Activated naive CD4-positive, alpha-beta T cell (primary cell): ENCODE measurements around the gene DCC.

ENCODE experiments used
- DNase-seq, 4 experiments: peaks; one replicate each; lab custom pipeline; 2025; lab: John Stamatoyannopoulos, UW

The DCC gene

GRCh38 chr18:52422985-52423601, 83.1 kb downstream of the DCC start:
- no peak for DNase-seq

GRCh38 chr18:52426041-52426440, 86.0 kb downstream of the DCC start:
- DNase-seq, result no peak

DNA sequence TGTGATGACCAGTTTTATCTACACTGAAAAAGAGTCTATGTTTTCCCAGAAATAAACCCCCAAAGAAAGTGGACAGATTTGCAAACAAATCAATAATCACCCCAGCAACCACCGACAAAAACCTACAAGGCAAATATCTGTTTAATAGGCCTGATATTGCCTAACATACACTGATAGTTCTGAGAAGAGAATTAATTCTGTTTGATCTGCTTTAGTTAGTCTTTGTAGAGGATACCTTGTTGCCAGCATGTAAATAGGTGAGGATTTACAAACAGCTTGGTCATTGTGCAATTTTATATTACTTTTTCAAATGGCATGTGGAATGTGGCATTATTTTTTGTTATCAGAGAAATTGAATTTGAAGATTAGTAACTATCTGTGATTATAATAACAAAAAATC, 86.5 kb downstream of the DCC start:
- no peak for DNase-seq

DNA sequence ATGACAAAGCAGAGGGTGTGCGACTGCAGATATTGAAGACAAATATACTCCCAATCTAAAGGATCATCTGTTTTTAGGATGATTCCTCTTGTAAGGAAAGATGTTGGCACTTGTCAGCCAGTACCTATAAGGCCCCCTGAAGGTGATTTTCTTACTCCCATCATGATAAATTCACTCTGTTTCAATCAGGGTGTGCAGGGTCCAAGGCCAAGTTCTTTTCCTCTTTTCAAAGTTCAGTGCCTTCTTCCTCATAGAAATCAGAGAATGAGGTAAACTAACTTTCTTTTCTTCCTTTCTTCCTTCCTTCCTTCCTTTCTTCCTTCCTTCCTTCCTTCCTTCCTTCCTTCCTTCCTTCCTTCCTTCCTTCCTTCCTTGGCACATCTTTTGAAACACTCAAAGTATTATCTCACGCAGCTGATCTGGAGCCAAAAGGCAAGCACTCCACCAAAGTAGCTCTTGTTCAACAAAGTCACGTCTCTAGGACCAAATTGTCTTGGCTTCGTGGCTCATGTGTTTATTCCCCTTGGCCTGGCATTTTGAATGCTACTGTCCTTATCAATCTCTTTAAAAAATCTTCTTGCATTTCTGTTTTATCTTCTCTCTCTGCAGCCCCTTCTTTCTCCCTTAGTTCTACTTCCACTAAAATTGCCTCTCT, 87.7 kb downstream of the DCC start:
- DNase-seq, result no peak

- DNase-seq, result no peak
Measured at GRCh38 chr18:52431683-52432082, 91.7 kb downstream of the DCC start.

DNA sequence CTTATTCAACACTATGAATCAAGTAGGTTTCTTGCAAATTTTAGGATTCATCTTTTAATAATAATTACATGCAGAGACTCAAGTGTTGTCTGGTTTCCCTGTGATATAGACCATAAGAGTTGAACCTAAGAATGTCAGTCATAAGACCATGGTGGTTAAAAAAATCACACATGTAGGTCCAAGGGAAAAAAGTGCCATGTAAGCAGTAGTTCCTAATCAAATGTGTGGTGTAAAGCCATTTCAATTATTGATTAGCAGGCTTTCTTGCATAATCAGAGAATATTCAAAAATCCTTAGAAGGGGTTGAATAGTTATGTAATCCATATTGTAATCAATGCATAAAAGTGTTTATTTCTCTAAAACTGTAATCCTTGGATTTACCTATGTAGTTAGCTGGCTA, 93.8 kb downstream of the DCC start:
- no peak for DNase-seq

DNA sequence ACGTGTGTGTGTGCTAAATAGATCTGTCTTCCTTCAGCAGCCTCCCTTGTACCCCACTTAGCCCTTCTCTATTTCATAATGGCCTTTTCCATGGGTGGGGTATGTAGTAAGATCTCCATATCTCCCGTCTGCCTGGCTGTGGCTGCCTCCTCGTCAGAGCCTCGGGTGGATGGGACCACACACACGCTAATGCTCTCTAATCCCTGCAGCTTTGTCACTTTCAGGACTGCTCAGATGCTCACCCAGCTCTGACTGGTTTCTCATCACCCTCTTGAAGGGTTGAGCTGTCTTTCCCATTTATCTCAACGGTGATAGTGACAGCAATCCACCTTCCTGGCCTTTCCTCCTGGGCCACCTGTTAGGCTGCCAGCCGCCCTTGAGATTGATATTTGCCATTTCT, 95.3 kb downstream of the DCC start:
- DNase-seq, result no peak

GRCh38 chr18:52437161-52437560, 97.2 kb downstream of the DCC start:
- DNase-seq, result no peak

DNA sequence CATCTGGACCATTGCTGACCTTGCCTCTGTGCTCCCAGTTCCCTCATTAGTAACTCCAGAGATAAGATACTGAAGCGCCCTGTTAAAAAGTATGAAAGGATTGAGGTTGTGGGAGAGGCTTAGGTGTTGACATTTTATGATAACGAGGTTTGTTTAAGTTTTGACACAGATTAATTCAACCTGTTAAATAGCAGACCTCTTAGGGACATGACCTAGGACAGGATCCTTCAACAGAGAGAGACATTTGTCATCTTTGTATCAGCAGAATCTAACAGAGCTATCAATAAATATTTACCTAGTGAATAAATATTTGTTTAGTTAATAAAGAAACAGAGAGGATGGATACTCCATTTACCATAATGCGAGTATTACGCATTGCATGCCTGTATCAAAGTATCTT, 99.5 kb downstream of the DCC start:
- no peak for DNase-seq

- no peak for DNase-seq
Measured at GRCh38 chr18:52441794-52442193, 101.8 kb downstream of the DCC start.

GRCh38 chr18:52442686-52443085, 102.7 kb downstream of the DCC start:
- no peak for DNase-seq

- DNase-seq, result no peak
Measured at GRCh38 chr18:52451256-52451655, 111.3 kb downstream of the DCC start.

- DNase-seq, result no peak
Measured at GRCh38 chr18:52451851-52452250, 111.9 kb downstream of the DCC start.

GRCh38 chr18:52452427-52452826, 112.4 kb downstream of the DCC start:
- no peak for DNase-seq

DNA sequence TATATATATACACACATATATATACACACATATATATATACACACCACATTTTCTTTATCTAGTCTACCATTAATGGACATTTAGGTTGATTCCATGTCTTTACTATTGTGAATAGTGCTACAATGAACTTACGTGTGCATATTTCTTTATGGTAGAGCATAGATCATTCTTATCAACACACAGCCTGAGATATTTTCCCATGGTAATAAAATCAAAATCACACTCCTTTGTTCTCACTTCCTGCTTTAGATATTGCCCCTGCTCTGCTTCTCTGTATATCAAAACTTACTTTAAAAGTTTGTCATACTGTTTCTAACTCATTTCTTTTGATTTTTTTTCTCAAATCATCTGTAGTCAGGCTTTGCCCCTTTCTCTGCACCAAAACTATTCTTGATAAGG, 119.9 kb downstream of the DCC start:
- DNase-seq, result no peak

- DNase-seq, result no peak
Measured at GRCh38 chr18:52462853-52463252, 122.9 kb downstream of the DCC start.

- no peak for DNase-seq
Measured at GRCh38 chr18:52465391-52465790, 125.4 kb downstream of the DCC start.

DNA sequence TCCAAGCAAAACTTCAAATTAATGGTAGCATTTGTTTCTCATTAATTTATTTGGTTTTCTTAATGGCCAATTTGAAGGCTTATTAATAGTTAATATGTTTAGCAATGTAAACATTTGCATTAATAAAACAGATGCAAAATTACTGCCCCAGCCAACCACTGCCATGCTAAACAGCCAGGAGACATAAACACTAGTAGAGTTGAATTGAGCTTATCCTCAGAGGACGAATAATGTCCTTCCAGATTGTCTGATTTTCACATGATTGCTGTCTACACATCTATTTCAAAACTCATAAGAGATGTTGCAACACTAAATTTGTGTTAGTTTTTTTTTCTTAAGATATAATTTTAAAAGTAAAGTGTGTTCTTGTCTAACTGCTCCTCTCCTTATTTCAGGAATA, 128.5 kb downstream of the DCC start:
- no peak for DNase-seq

- no peak for DNase-seq
Measured at GRCh38 chr18:52475325-52475724, 135.3 kb downstream of the DCC start.

GRCh38 chr18:52481116-52481515, 141.1 kb downstream of the DCC start:
- DNase-seq, result no peak

GRCh38 chr18:52484977-52485376, 145.0 kb downstream of the DCC start:
- no peak for DNase-seq

DNA sequence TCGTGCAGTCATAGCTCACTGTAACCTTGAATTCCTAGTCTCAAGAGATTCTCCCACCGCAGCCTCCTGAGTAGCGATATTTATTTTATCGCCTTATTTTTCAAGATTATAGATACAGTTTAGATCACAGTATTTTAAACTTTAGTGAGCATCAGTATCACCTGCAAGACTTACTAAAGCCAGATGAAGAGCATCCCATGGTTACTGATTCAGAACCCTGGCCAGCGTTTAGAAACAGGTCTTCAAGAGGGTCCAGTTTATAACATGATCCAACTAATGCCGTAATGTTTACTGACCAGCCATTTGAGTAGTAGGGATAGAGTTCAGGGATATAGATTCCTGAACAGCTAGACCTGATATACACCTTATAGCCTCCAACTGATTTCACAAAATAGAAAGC, 146.1 kb downstream of the DCC start:
- no peak for DNase-seq

- DNase-seq, result no peak
Measured at GRCh38 chr18:52489396-52490306, 149.7 kb downstream of the DCC start.
